Lung (tissue), 12 donors: ENCODE data around the gene NAB2. TPM values are rescaled to one million over a fixed set of nuclear protein-coding genes. Genes with fewer than 3 reads are reported as not detected.

ENCODE experiments used
- ATAC-seq: fragments of 200-7000 bp; cut with Tn5 transposase; one replicate; pipeline ENCODE4 v1.9.1; 2020; ENCODE audit warnings: moderate number of reproducible peaks; ENCODE audit not compliant: insufficient read depth, low FRiP score
- DNase-seq, 3 donors: peaks; one replicate each; pipeline ENCODE4 v3.0.0-alpha.2; 2013 to 2017
- H3K27ac ChIP-seq, 2 donors: one replicate each; pipeline ENCODE4 v1.5.1; 2013; ENCODE audit warnings: mild to moderate bottlenecking in 2 of 2, moderate library complexity in 2 of 2, control low read depth in 1 of 2, inconsistent platforms in 1 of 2, low read depth in 1 of 2, low read length in 1 of 2
- H3K27me3 ChIP-seq, 3 donors: one replicate each; pipeline ENCODE4 v1.5.1; 2013; ENCODE audit warnings: low read length in 2 of 3; ENCODE audit not compliant: control insufficient read depth in 3 of 3, insufficient read depth in 3 of 3
- H3K36me3 ChIP-seq, 4 donors: one replicate each; pipeline ENCODE4 v1.5.1; 2013; ENCODE audit warnings: low read length in 4 of 4, mild to moderate bottlenecking in 1 of 4, moderate library complexity in 1 of 4; ENCODE audit not compliant: control insufficient read depth in 4 of 4, insufficient read depth in 4 of 4
- H3K4me1 ChIP-seq, 5 donors: one replicate each; pipeline ENCODE4 v1.5.1; 2013; ENCODE audit warnings: low read length in 5 of 5, mild to moderate bottlenecking in 2 of 5, moderate library complexity in 1 of 5; ENCODE audit not compliant: control insufficient read depth in 5 of 5, insufficient read depth in 5 of 5
- H3K4me3 ChIP-seq: one replicate; pipeline ENCODE4 v1.5.1; 2013; ENCODE audit warnings: mild to moderate bottlenecking, control low read depth, moderate library complexity
- H3K9ac ChIP-seq, 2 donors: one replicate each; pipeline ENCODE4 v1.5.1; 2013; ENCODE audit warnings: low read length in 2 of 2, control low read depth in 1 of 2; ENCODE audit not compliant: insufficient read depth in 1 of 2
- H3K9me3 ChIP-seq, 4 donors: one replicate each; pipeline ENCODE4 v1.5.1; 2013; ENCODE audit warnings: low read length in 3 of 4, mild to moderate bottlenecking in 1 of 4, moderate library complexity in 1 of 4; ENCODE audit not compliant: control insufficient read depth in 4 of 4, insufficient read depth in 3 of 4
- CTCF ChIP-seq: IDR thresholded peaks from 2 replicates; pipeline ENCODE4 v1.5.1; 2012; ENCODE audit warnings: mild to moderate bottlenecking; ENCODE audit errors: control extremely low read depth, extremely low read depth
- WGBS, 2 donors: extraction: QIAGEN DNeasy Blood & Tissue Kit; methylation state at CpG; one replicate each; pipeline ENCODE4 v1.1.7; 2013; 5-methylcytosine and 5-hydroxymethylcytosine counted together
- polyA plus RNA-seq, 2 donors: library from polyadenylated mRNA; stranded (reverse); fragments of 200-250 nt; gene quantifications; one replicate each; pipeline ENCODE4 v1.2.1, GENCODE V29; 2013
- total RNA-seq, 2 donors: library from RNA; depleted of rRNA in 1 of 2; stranded (reverse); fragments of >200 nt in 1 of 2; gene quantifications; one replicate each; pipeline ENCODE4 v1.2.1, GENCODE V29; 2014 to 2021
- donor health status: control.
- donor health status: control.
- donor health status: Bipolar disorder and iron deficiency.
- donor health status: healthy.
- donor health status: DM: yes; HTN: yes; CAD: no.

NAB2 gene
- total and polyA plus RNA-seq, 4 donors, result 16.7 to 51.3 (median 38.9) TPM

- no peaks in the 10 kb centered on the region for H3K4me1 ChIP-seq
- H3K36me3 ChIP-seq, result no peaks in the 10 kb centered on the region
- DNase-seq, result no peak
- no peak overlapping the region for H3K9ac ChIP-seq
- no peak for TF ChIP-seq CTCF
- no peak overlapping the region for H3K4me3 ChIP-seq
- H3K27me3 ChIP-seq, result no peaks in the 10 kb centered on the region
- 99 to 100% methylated on average over 2 of the region's 2 CpGs for WGBS, 2 donors
- no peaks in the 10 kb centered on the region for H3K9me3 ChIP-seq
- no peak overlapping the region for H3K27ac ChIP-seq
- no peak for ATAC-seq
Measured at GRCh38 chr12:57042695-57043094, 46.2 kb upstream of the NAB2 start.

GRCh38 chr12:57044468-57044867, 44.4 kb upstream of the NAB2 start:
- ATAC-seq (no peak), DNase-seq (no peak)
- 88 to 91% methylated on average over 6 of the region's 6 CpGs for WGBS, 2 donors
- no peak overlapping the region for H3K27ac ChIP-seq
- H3K36me3 ChIP-seq, result no peaks in the 10 kb centered on the region
- no peaks in the 10 kb centered on the region for H3K27me3 ChIP-seq
- no peaks in the 10 kb centered on the region for H3K4me1 ChIP-seq
- no peaks in the 10 kb centered on the region for H3K9me3 ChIP-seq
- TF ChIP-seq CTCF, result no peak
- no peak overlapping the region for H3K4me3 ChIP-seq
- H3K9ac ChIP-seq, result no peak overlapping the region

GRCh38 chr12:57044889-57045288, 44.0 kb upstream of the NAB2 start:
- no peak for ATAC-seq
- H3K9me3 ChIP-seq, result no peaks in the 10 kb centered on the region
- no peak for DNase-seq
- no peak overlapping the region for H3K9ac ChIP-seq
- H3K4me1 ChIP-seq, result no peaks in the 10 kb centered on the region
- H3K27ac ChIP-seq, result no peak overlapping the region
- no peak for TF ChIP-seq CTCF
- no peaks in the 10 kb centered on the region for H3K36me3 ChIP-seq
- H3K27me3 ChIP-seq, result no peaks in the 10 kb centered on the region
- H3K4me3 ChIP-seq, result no peak overlapping the region
- 90 to 91% methylated on average over 3 of the region's 3 CpGs for WGBS, 2 donors

GRCh38 chr12:57046086-57046791, 42.7 kb upstream of the NAB2 start:
- Histone ChIP-seq H3K9me3 (no peaks in the 10 kb centered on the region), H3K4me1 (no peaks in the 10 kb centered on the region), H3K27me3 (no peaks in the 10 kb centered on the region), H3K9ac (no peak overlapping the region), H3K36me3 (no peaks in the 10 kb centered on the region), H3K4me3 (no peak overlapping the region), H3K27ac (no peak overlapping the region)
- WGBS, 2 donors, result 70% methylated on average over 6 of the region's 6 CpGs
- no peak for DNase-seq
- no peak for ATAC-seq
- no peak for TF ChIP-seq CTCF
